H9 (cell line): ENCODE results near the gene BTG3. TPM values are rescaled to one million over a fixed set of nuclear protein-coding genes. Genes with fewer than 3 reads are reported as not detected.

ENCODE experiments used
- DNase-seq: peaks from one replicate; pipeline ENCODE4 v3.0.0-alpha.2; 2017
- H2AFZ ChIP-seq: one replicate; pipeline ENCODE4 v1.6.1; 2013; ENCODE audit warnings: mild to moderate bottlenecking, low read length, control low read depth, moderate library complexity
- H2AK5ac ChIP-seq: 2 replicates; pipeline ENCODE4 v1.6.1; 2013; ENCODE audit warnings: low read length, control low read depth, mixed read lengths; ENCODE audit not compliant: insufficient read length
- H2BK120ac ChIP-seq: one replicate; pipeline ENCODE4 v1.6.1; 2013; ENCODE audit warnings: low read depth, mild to moderate bottlenecking, low read length, control low read depth, inconsistent platforms; ENCODE audit not compliant: poor library complexity, severe bottlenecking
- H2BK12ac ChIP-seq: 2 replicates; pipeline ENCODE4 v1.6.1; 2013; ENCODE audit warnings: low read length, control low read depth, mixed read lengths, low read depth; ENCODE audit not compliant: insufficient read length
- H2BK15ac ChIP-seq: 2 replicates; pipeline ENCODE4 v1.6.1; 2013; ENCODE audit warnings: low read depth, low read length, control low read depth
- H2BK20ac ChIP-seq: one replicate; pipeline ENCODE4 v1.6.1; 2013; ENCODE audit warnings: low read depth, mild to moderate bottlenecking, low read length, control low read depth, inconsistent platforms; ENCODE audit not compliant: poor library complexity, severe bottlenecking
- H2BK5ac ChIP-seq: 2 replicates; pipeline ENCODE4 v1.6.1; 2013; ENCODE audit warnings: low read length, control low read depth, mixed read lengths; ENCODE audit not compliant: insufficient read length
- H3K14ac ChIP-seq: 2 replicates; pipeline ENCODE4 v1.6.1; 2013; ENCODE audit warnings: low read length, control low read depth; ENCODE audit not compliant: insufficient read depth
- H3K18ac ChIP-seq: 2 replicates; pipeline ENCODE4 v1.6.1; 2013; ENCODE audit warnings: low read depth, mild to moderate bottlenecking, mixed read lengths, low read length, control low read depth; ENCODE audit not compliant: insufficient read length
- H3K23ac ChIP-seq: 2 replicates; pipeline ENCODE4 v1.6.1; 2013; ENCODE audit warnings: low read length, control low read depth, mixed read lengths, low read depth; ENCODE audit not compliant: insufficient read length
- H3K23me2 ChIP-seq: 2 replicates; pipeline ENCODE4 v1.6.1; 2013; ENCODE audit warnings: low read depth, mild to moderate bottlenecking, mixed read lengths, low read length, control low read depth; ENCODE audit not compliant: insufficient read length, poor library complexity, severe bottlenecking
- H3K27ac ChIP-seq: 2 replicates; pipeline ENCODE4 v1.5.1; 2013; ENCODE audit warnings: low read length, control low read depth, mixed read lengths, low read depth; ENCODE audit not compliant: insufficient read length
- H3K27me3 ChIP-seq: 2 replicates; pipeline ENCODE4 v1.6.1; 2013; ENCODE audit warnings: low read length, control low read depth, inconsistent platforms; ENCODE audit not compliant: insufficient read depth
- H3K4ac ChIP-seq: 2 replicates; pipeline ENCODE4 v1.6.1; 2013; ENCODE audit warnings: low read depth, mild to moderate bottlenecking, control low read depth, inconsistent platforms, low read length, moderate library complexity
- H3K4me1 ChIP-seq: 2 replicates; pipeline ENCODE4 v1.6.1; 2013; ENCODE audit warnings: low read length, control low read depth, inconsistent platforms; ENCODE audit not compliant: insufficient read depth
- H3K4me2 ChIP-seq: 2 replicates; pipeline ENCODE4 v1.6.1; 2013; ENCODE audit warnings: low read length, control low read depth, mixed read lengths; ENCODE audit not compliant: insufficient read length, insufficient read depth
- H3K56ac ChIP-seq: 2 replicates; pipeline ENCODE4 v1.6.1; 2013; ENCODE audit warnings: low read depth, mild to moderate bottlenecking, mixed read lengths, low read length, control low read depth; ENCODE audit not compliant: insufficient read length
- H3K79me1 ChIP-seq: 2 replicates; pipeline ENCODE4 v1.6.1; 2013; ENCODE audit warnings: low read depth, mild to moderate bottlenecking, moderate library complexity, low read length, control low read depth, inconsistent platforms; ENCODE audit not compliant: insufficient read depth, poor library complexity, severe bottlenecking
- H3K79me2 ChIP-seq: 2 replicates; pipeline ENCODE4 v1.6.1; 2013; ENCODE audit warnings: low read length, control low read depth, inconsistent platforms; ENCODE audit not compliant: insufficient read depth
- H3K9ac ChIP-seq: 2 replicates; pipeline ENCODE4 v1.6.1; 2013; ENCODE audit warnings: low read length, control low read depth, mixed read lengths; ENCODE audit not compliant: insufficient read length; ENCODE audit errors: extremely low read depth
- H3K9me3 ChIP-seq: one replicate; pipeline ENCODE4 v1.6.1; 2013; ENCODE audit warnings: low read depth, low read length, inconsistent platforms; ENCODE audit not compliant: control insufficient read depth
- H3T11ph ChIP-seq: one replicate; pipeline ENCODE4 v1.6.1; 2013; ENCODE audit warnings: mild to moderate bottlenecking, low read length, control low read depth, inconsistent platforms
- H4K20me1 ChIP-seq: one replicate; pipeline ENCODE4 v1.6.1; 2013; ENCODE audit not compliant: control insufficient read depth, insufficient read length, insufficient read depth
- H4K5ac ChIP-seq: 2 replicates; pipeline ENCODE4 v1.6.1; 2013; ENCODE audit warnings: low read depth, mild to moderate bottlenecking, mixed read lengths, low read length, control low read depth; ENCODE audit not compliant: insufficient read length
- H4K8ac ChIP-seq: replicated peaks from 2 replicates; pipeline ENCODE4 v1.6.1; 2013; ENCODE audit warnings: low read length, control low read depth, mixed read lengths, low read depth; ENCODE audit not compliant: insufficient read length
- H4K91ac ChIP-seq: 2 replicates; pipeline ENCODE4 v1.6.1; 2013; ENCODE audit warnings: low read depth, mild to moderate bottlenecking, moderate library complexity, mixed read lengths, low read length, control low read depth; ENCODE audit not compliant: insufficient read length
- H3K27ac Mint-ChIP-seq, 3 experiments: 2 replicates in 2 of 3; 3 replicates in 1 of 3; pipeline ENCODE4 v1.8.0; 2020 to 2021; ENCODE audit warnings: mixed read lengths in 3 of 3, mild to moderate bottlenecking in 1 of 3, moderate library complexity in 1 of 3
- H3K27me3 Mint-ChIP-seq: 2 replicates; pipeline ENCODE4 v1.8.0; 2021; ENCODE audit warnings: low read depth, mild to moderate bottlenecking, moderate library complexity, mixed read lengths
- H3K36me3 Mint-ChIP-seq, 3 experiments: 2 replicates in 2 of 3; 3 replicates in 1 of 3; pipeline ENCODE4 v1.8.0; 2020 to 2021; ENCODE audit warnings: low read depth in 3 of 3, mixed read lengths in 3 of 3; ENCODE audit not compliant: insufficient read depth in 1 of 3
- H3K4me1 Mint-ChIP-seq, 2 experiments: 2 replicates each; pipeline ENCODE4 v1.8.0; 2020; ENCODE audit warnings: mixed read lengths in 2 of 2
- H3K4me3 Mint-ChIP-seq, 2 experiments: 2 replicates in 1 of 2; 3 replicates in 1 of 2; pipeline ENCODE4 v1.8.0; 2020 to 2021; ENCODE audit warnings: mild to moderate bottlenecking in 2 of 2, mixed read lengths in 2 of 2, moderate library complexity in 1 of 2
- H3K9me3 Mint-ChIP-seq, 2 experiments: 2 replicates in 1 of 2; 3 replicates in 1 of 2; pipeline ENCODE4 v1.8.0; 2020; ENCODE audit warnings: mild to moderate bottlenecking in 2 of 2, mixed read lengths in 2 of 2, moderate library complexity in 1 of 2
- WGBS: extraction: QIAGEN DNeasy Blood & Tissue Kit; methylation state at CpG from one replicate; pipeline ENCODE4 v1.1.7; 2013; ENCODE audit warnings: missing lambda C conversion rate, low lambda C conversion rate, mixed read lengths; ENCODE audit not compliant: insufficient read length; ENCODE audit errors: extremely low coverage; 5-methylcytosine and 5-hydroxymethylcytosine counted together
- total RNA-seq: library from RNA; stranded (reverse); gene quantifications from 2 replicates; pipeline ENCODE4 v1.2.1, GENCODE V29; 2021
- TF ChIP-seq, protein P1 (sequence below): fragments of 200-600 bp; sonication (generic); conservative IDR thresholded peaks from 3 replicates; pipeline ENCODE4 v1.8.0; 2021; ENCODE audit warnings: antibody characterized with exemption, mild to moderate bottlenecking

Gene BTG3
- total RNA-seq, 1 experiment from 2014 or later = 32.2 TPM

DNA sequence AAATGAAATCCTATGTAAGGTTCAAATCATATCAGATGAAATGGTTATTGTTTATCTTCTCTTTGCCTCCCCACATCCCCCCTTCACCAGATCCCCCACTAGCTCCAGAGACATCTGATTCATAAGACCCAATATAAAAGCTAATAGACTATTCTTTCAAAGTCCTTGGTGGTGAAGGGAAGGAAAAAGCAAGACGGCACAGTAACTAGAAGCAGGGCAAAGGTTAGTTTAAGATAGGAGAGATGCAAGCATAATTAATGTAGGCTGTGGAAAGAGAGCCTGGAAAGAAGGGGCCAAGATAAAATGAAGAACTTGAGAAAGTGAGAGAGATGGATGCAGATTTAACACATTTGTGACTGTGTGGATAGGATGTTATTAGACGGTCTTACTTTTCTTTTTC, 33.8 kb downstream of the BTG3 start:
- no peak overlapping the region for H3K27ac ChIP-seq
- H3K36me3 Mint-ChIP-seq = peaks cover 0 to 12% (median 4%) of the 10 kb centered on the region in 3 experiments; a peak in 3 of 7 replicates
- H3K4me3 Mint-ChIP-seq = no peak overlapping the region
- peaks cover 4 to 7% of the 10 kb centered on the region in 2 experiments for H3K4me1 Mint-ChIP-seq
- no peak overlapping the region for H2AK5ac ChIP-seq
- WGBS = no CpG with 5 or more reads among the region's 2 CpGs
- H3K14ac ChIP-seq = no peak overlapping the region
- no peak overlapping the region for H2BK120ac ChIP-seq
- H4K8ac ChIP-seq = no peak overlapping the region
- no peak overlapping the region for H2BK15ac ChIP-seq
- no peak overlapping the region for H3K23ac ChIP-seq
- H3K56ac ChIP-seq = no peak overlapping the region
- H3K4me2 ChIP-seq = no peak overlapping the region
- no peaks in the 10 kb centered on the region for H3K79me1 ChIP-seq
- no peak overlapping the region for H4K5ac ChIP-seq
- TF ChIP-seq, protein P1, sequence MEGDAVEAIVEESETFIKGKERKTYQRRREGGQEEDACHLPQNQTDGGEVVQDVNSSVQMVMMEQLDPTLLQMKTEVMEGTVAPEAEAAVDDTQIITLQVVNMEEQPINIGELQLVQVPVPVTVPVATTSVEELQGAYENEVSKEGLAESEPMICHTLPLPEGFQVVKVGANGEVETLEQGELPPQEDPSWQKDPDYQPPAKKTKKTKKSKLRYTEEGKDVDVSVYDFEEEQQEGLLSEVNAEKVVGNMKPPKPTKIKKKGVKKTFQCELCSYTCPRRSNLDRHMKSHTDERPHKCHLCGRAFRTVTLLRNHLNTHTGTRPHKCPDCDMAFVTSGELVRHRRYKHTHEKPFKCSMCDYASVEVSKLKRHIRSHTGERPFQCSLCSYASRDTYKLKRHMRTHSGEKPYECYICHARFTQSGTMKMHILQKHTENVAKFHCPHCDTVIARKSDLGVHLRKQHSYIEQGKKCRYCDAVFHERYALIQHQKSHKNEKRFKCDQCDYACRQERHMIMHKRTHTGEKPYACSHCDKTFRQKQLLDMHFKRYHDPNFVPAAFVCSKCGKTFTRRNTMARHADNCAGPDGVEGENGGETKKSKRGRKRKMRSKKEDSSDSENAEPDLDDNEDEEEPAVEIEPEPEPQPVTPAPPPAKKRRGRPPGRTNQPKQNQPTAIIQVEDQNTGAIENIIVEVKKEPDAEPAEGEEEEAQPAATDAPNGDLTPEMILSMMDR = no peak
- H3K27ac Mint-ChIP-seq = peak overlapping the region in 1 of 3 experiments; percentile 23; a peak in 1 of 7 replicates
- H2BK20ac ChIP-seq = no peak overlapping the region
- H3K18ac ChIP-seq = no peak overlapping the region
- H2BK5ac ChIP-seq = no peak overlapping the region
- DNase-seq = no peak
- H3K23me2 ChIP-seq = no peaks in the 10 kb centered on the region
- no peaks in the 10 kb centered on the region for H4K20me1 ChIP-seq
- H2AFZ ChIP-seq = no peak overlapping the region
- H3T11ph ChIP-seq = no peak overlapping the region
- H3K9ac ChIP-seq = no peak overlapping the region
- no peaks in the 10 kb centered on the region for H3K27me3 ChIP-seq
- no peaks in the 10 kb centered on the region for H3K9me3 ChIP-seq
- no peaks in the 10 kb centered on the region for H3K4me1 ChIP-seq
- no peaks in the 10 kb centered on the region for H3K9me3 Mint-ChIP-seq
- H3K4ac ChIP-seq = no peak overlapping the region
- no peaks in the 10 kb centered on the region for H3K27me3 Mint-ChIP-seq
- H4K91ac ChIP-seq = no peak overlapping the region
- H2BK12ac ChIP-seq = no peak overlapping the region
- H3K79me2 ChIP-seq = no peaks in the 10 kb centered on the region
